ENCODE results near the gene SSPN.

Gene SSPN

DNA sequence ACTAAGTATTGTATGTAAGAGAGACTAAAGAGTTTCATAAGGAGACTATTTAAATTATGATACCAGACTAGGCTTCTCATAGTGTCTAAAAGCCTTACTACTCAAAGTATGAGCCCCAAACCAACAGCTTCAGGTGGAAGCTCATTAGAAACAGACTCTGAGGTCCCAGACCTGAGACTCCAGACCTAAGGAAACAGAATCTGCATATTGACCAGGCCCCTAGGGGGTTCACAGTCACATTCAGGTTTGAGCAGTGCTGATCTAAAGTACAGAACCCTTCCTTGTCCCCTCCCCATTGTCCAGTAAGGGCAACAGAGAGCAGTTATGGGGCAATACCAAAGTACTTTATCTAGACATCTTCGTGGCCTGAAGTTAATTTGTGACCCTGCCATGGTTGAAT lies 87.7 kb downstream of the SSPN start:
- TF ChIP-seq, protein P1, sequence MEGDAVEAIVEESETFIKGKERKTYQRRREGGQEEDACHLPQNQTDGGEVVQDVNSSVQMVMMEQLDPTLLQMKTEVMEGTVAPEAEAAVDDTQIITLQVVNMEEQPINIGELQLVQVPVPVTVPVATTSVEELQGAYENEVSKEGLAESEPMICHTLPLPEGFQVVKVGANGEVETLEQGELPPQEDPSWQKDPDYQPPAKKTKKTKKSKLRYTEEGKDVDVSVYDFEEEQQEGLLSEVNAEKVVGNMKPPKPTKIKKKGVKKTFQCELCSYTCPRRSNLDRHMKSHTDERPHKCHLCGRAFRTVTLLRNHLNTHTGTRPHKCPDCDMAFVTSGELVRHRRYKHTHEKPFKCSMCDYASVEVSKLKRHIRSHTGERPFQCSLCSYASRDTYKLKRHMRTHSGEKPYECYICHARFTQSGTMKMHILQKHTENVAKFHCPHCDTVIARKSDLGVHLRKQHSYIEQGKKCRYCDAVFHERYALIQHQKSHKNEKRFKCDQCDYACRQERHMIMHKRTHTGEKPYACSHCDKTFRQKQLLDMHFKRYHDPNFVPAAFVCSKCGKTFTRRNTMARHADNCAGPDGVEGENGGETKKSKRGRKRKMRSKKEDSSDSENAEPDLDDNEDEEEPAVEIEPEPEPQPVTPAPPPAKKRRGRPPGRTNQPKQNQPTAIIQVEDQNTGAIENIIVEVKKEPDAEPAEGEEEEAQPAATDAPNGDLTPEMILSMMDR (IDR thresholded peaks at IDR 0.05; ENCODE audit: low read depth, low read length): no peak
- no peak overlapping the region for H3K4me3 ChIP-seq (ENCODE audit: low read depth, low read length)

DNA sequence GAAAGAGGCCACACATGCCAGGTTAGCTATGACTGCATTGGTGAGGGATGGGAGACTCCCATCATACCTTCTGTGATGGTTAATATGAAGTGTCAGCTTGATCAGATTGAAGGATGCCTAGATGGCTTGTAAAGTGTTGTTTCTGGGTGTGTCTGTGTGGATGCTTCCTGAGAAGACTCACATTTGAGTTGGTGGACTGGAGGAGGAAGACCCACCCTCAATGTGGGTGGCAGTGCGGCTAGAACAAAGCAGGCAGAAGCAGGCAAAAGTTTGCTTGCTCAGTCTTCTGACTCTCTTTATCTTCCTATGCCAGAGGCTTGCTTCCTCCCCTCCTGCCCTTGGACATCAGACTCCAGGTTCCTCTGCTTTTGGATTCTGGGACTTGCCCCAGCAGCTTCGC lies 88.2 kb downstream of the SSPN start:
- TF ChIP-seq, protein P1 (IDR thresholded peaks at IDR 0.05; ENCODE audit: low read depth, low read length): no peak
- H3K4me3 ChIP-seq (ENCODE audit: low read depth, low read length): no peak overlapping the region

DNA sequence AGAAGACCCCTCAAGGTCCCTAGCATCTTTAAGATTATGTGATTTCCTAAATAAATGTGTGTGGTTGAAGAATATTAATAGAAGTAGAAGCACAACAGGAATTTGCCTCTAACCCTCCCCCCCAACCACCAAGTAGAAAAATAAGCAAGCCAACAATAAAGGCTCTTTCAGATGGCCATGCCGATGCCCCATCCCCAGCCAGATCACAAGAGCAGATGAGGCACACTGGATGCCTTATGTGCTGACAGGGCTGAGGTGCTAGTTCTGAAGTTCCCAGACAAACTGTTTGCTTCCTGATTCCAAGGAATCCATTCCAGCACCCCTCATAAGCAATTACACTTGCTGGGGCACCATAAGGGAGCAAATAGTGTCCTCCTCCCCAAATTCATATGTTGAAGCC lies 90.0 kb downstream of the SSPN start:
- no peak overlapping the region for H3K4me3 ChIP-seq (ENCODE audit: low read depth, low read length)
- TF ChIP-seq, protein P1 (IDR thresholded peaks at IDR 0.05; ENCODE audit: low read depth, low read length): no peak

DNA sequence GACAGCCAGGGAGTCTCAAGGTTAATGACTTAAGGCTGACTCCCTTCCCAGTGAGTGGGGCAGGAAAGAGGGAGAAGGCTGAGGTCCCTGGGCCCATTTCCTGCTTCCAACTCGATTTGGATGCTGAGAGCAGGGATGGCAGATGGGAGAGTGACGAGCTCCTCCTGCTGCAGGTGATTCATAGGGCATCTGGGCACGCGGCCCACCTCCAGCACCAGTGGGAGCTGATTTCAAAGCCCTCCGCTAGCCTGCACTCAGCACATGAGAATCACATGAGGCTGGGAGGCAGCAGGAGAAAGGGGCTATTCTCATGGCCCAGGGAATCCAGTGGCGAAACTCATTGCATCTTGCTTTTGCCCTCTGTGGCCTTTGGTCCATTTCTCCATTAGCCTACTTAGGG lies 90.8 kb downstream of the SSPN start:
- TF ChIP-seq, protein P1 (IDR thresholded peaks at IDR 0.05; ENCODE audit: low read depth, low read length): no peak

DNA sequence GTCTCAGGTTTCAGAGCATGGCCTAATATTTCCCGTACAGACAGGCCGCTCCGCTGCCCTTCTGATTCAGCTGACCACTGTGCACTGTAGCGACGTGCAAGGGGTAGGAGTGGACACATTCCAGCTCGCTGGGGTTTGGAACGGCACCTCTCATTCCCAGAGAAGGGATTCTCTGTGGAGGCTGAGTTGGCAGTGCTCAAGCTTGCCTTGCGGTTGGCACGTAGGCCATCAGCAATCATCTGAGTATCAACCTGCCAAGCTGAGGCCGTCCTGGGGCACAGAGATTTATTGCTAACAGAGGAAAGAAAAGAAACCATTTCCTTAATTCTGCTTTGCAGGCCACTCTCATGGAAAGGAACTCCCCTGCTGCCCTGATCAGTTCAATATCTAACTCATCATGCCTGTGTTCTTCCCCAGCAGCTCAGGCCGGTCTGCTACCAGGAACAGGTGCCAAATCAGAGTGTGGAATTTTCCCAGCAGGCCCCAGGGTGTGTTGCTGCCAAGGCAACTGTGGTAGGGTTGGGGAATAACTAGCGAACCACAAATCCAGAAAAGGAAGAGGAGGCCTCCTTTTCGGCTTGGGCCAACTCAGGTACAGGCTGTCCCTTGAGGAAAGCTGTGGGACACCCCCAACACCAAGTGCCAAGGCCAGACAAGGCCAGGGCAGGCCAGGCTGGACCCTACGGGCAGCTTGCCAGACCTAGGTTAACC lies 92.5 kb downstream of the SSPN start:
- no peak overlapping the region for H3K4me3 ChIP-seq (ENCODE audit: low read depth, low read length)
- TF ChIP-seq, protein P1 (IDR thresholded peaks at IDR 0.05; ENCODE audit: low read depth, low read length): no peak

More for the DNA sequence above, 90.8 kb downstream of the SSPN start:
- H3K4me3 ChIP-seq (ENCODE audit: low read depth, low read length): no peak overlapping the region

DNA sequence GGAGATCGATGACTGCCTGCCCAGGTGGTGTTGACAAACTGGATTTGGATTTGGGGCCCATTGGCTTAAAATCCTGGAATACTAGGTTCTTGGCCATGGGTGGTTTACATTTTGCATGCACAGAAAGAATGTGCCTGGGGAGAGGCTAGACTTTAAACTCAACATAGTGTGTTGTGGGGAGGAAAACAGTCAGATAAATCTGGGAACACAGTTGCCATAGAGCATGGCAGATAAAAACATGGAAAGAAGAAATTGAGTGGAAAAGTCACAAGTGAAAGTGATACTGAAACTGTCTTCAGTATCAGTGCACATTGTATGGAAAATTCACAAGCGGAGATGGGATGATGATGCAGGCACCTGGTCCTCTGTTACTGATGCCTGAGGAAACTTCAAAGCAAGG lies 95.2 kb downstream of the SSPN start:
- TF ChIP-seq, protein P1 (IDR thresholded peaks at IDR 0.05; ENCODE audit: low read depth, low read length): no peak
- no peak overlapping the region for H3K4me3 ChIP-seq (ENCODE audit: low read depth, low read length)

DNA sequence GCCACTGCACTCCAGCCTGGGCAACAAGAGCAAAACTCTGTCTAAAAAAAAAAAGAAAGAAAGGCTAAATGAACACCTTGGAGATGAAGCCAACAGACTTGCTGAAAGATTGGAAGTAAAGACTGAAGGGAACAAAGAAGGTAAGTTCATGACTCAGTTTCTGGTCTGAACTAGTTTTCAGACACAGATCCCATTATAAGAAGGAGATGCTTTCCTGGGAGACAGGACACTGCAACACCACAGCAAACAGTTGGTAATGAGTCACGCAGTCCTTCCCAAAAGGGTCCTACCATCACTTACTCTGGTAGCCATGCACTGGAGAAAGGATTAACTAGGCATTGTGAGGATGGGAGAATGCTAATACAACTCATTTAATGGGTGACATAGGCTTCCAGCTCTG lies 97.2 kb downstream of the SSPN start:
- no peak overlapping the region for H3K4me3 ChIP-seq (ENCODE audit: low read depth, low read length)
- TF ChIP-seq, protein P1 (IDR thresholded peaks at IDR 0.05; ENCODE audit: low read depth, low read length): no peak
